ENCODE results near the gene EDIL3. TPM values are rescaled to one million over a fixed set of nuclear protein-coding genes. Genes with fewer than 3 reads are reported as not detected.

Gene EDIL3
- total and polyA plus RNA-seq, 2 of the 8 experiments (the other 6 are each of a cell fraction or from before 2014, with no cell fraction given), result 14.7 to 47.2 TPM

- Histone ChIP-seq H3K56ac (replicated peaks; ENCODE audit: insufficient read length, low read depth, low read length) (no peak overlapping the region), H2BK120ac (replicated peaks; ENCODE audit: low read depth, low read length) (no peak overlapping the region), H4K8ac (ENCODE audit: extremely low read depth, insufficient read depth, low read length) (no peak overlapping the region), H3K23me2 (ENCODE audit: low read depth, low read length) (no peaks in the 10 kb centered on the region), H2AFZ (ENCODE audit: low read length) (no peak overlapping the region), H2BK15ac (ENCODE audit: low read length) (no peak overlapping the region), H3K4ac (replicated peaks; ENCODE audit: insufficient read length, low read depth, low read length) (no peak overlapping the region), H3K4me3 (ENCODE audit: extremely low read depth in 1 of 4, insufficient read depth in 2 of 4, low read depth in 3 of 4, low read length in 4 of 4) (no peak overlapping the region), H2BK20ac (ENCODE audit: low read length) (no peak overlapping the region), H3K27ac (ENCODE audit: low read depth, low read length) (no peak overlapping the region), H3K9ac (replicated peaks in 1 of 4; ENCODE audit: extremely low read depth in 1 of 4, low read depth in 3 of 4, low read length in 3 of 4) (no peak overlapping the region), H3K23ac (ENCODE audit: insufficient read length) (no peak overlapping the region), H2AK5ac (ENCODE audit: low read depth, low read length) (no peak overlapping the region), H4K20me1 (replicated peaks in 1 of 2; ENCODE audit: control insufficient read depth in 1 of 2, insufficient read depth in 2 of 2, low read length in 2 of 2) (no peaks in the 10 kb centered on the region), H3K79me1 (ENCODE audit: low read depth, low read length) (no peaks in the 10 kb centered on the region), H3K27me3 (replicated peaks in 1 of 4; ENCODE audit: control insufficient read depth in 3 of 4, extremely low read depth in 1 of 4, insufficient read depth in 3 of 4, low read length in 3 of 4) (no peaks in the 10 kb centered on the region), H3K79me2 (ENCODE audit: control insufficient read depth in 1 of 2, insufficient read depth in 2 of 2, low read length in 2 of 2) (peaks cover 0 to 5% of the 10 kb centered on the region in 2 experiments; a peak in 1 of 4 replicates), H2BK5ac (ENCODE audit: low read depth, low read length) (no peak overlapping the region), H3K4me2 (ENCODE audit: insufficient read depth in 1 of 2, low read depth in 2 of 2, low read length in 2 of 2) (no peak overlapping the region), H3K9me3 (ENCODE audit: insufficient read depth in 2 of 2, low read depth in 1 of 2, low read length in 1 of 2) (no peaks in the 10 kb centered on the region), H4K91ac (replicated peaks; ENCODE audit: insufficient read length, low read length) (no peak overlapping the region), H3K4me1 (replicated peaks in 1 of 4; ENCODE audit: control insufficient read depth in 3 of 4, insufficient read depth in 4 of 4, low read length in 3 of 4) (peaks cover 0 to 3% (median 0%) of the 10 kb centered on the region in 4 experiments; a peak in 2 of 7 replicates), H3K14ac (ENCODE audit: insufficient read length) (no peak overlapping the region), H4K5ac (ENCODE audit: insufficient read length, low read depth, low read length) (no peak overlapping the region), H3K18ac (ENCODE audit: extremely low read depth, low read length) (no peak overlapping the region), H2BK12ac (ENCODE audit: low read depth, low read length) (no peak overlapping the region), H3K36me3 (ENCODE audit: control insufficient read depth in 2 of 4, insufficient read depth in 4 of 4, low read length in 3 of 4) (no peaks in the 10 kb centered on the region)
- WGBS, 2 experiments (ENCODE audit: extremely low coverage in 1 of 2, insufficient coverage in 1 of 2, insufficient read length in 1 of 2, insufficient replicate concordance in 2 of 2, low coverage in 1 of 2, low lambda C conversion rate in 2 of 2, missing lambda C conversion rate in 1 of 2), result 91% methylated on average over 4 of the region's 4 CpGs; no CpG with 5 or more reads in 1 of the 2 experiments
- no peak for TF ChIP-seq SIRT6 (IDR thresholded peaks at IDR 0.05; ENCODE audit: low read length)
- no peak for TF ChIP-seq NANOG (IDR thresholded peaks at IDR 0.05; ENCODE audit: insufficient read depth, low read depth, low read length, poor library complexity, severe bottlenecking)
- DNase-seq (ENCODE audit: low read depth in 1 of 2, low spot score in 2 of 2) (no peak), FAIRE-seq (no peak)
- ChIA-PET POLR2A (ENCODE audit: partially characterized antibody) (no interaction called here), CTCF (ENCODE audit: partially characterized antibody) (interaction anchor here (0.6 kb wide), 1 partner anchor 234 kb away, joined by 3 read pairs; no protein-coding TSS in a partner anchor)
Measured at GRCh38 chr5:84259283-84260045, 125.2 kb downstream of the EDIL3 start.

All from H1 (cell line).